ENCODE measurements around the gene FMN1.

FMN1 gene

DNA sequence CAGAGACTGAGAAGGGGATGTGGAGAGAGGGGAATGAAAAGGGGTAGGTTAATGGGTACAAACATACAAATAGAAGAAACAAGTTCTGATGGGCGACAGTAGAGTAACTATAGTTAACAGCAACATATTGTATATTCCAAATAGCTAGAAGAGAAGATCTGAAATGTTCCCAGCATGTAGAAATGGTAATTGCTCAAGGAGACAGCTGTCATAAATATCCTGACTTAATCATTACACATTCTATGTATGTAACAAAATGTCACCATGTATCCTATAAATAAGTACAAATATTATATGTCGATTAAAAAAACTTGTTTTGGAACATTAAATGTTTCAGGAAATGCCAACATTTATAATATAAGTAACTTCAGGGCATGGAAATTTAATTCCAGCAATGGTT is 23.3 kb downstream of the FMN1 start:
- Histone ChIP-seq H3K27me3 (ENCODE audit: control insufficient read depth, insufficient read depth, low read length) (no peaks in the 10 kb centered on the region), H3K9me3 (ENCODE audit: control insufficient read depth, insufficient read depth, low read length) (no peaks in the 10 kb centered on the region), H3K4me1 (ENCODE audit: control insufficient read depth, insufficient read depth, low read length) (no peaks in the 10 kb centered on the region), H3K4me3 (ENCODE audit: low read depth, low read length) (no peak overlapping the region), H3K27ac (ENCODE audit: low read depth, low read length) (no peak overlapping the region), H3K9ac (ENCODE audit: low read depth, low read length) (no peak overlapping the region), H3K36me3 (ENCODE audit: control insufficient read depth, insufficient read depth, low read length) (no peaks in the 10 kb centered on the region)

GRCh38 chr15:33169625-33170024 is 24.9 kb downstream of the FMN1 start:
- H3K9ac ChIP-seq (ENCODE audit: low read depth, low read length) = no peak overlapping the region
- no peaks in the 10 kb centered on the region for H3K4me1 ChIP-seq (ENCODE audit: control insufficient read depth, insufficient read depth, low read length)
- no peaks in the 10 kb centered on the region for H3K36me3 ChIP-seq (ENCODE audit: control insufficient read depth, insufficient read depth, low read length)
- H3K27me3 ChIP-seq (ENCODE audit: control insufficient read depth, insufficient read depth, low read length) = no peaks in the 10 kb centered on the region
- no peak overlapping the region for H3K4me3 ChIP-seq (ENCODE audit: low read depth, low read length)
- no peaks in the 10 kb centered on the region for H3K9me3 ChIP-seq (ENCODE audit: control insufficient read depth, insufficient read depth, low read length)
- H3K27ac ChIP-seq (ENCODE audit: low read depth, low read length) = no peak overlapping the region

- Histone ChIP-seq H3K9ac (ENCODE audit: low read depth, low read length) (no peak overlapping the region), H3K4me3 (ENCODE audit: low read depth, low read length) (no peak overlapping the region), H3K4me1 (ENCODE audit: control insufficient read depth, insufficient read depth, low read length) (no peaks in the 10 kb centered on the region), H3K27me3 (ENCODE audit: control insufficient read depth, insufficient read depth, low read length) (no peaks in the 10 kb centered on the region), H3K27ac (ENCODE audit: low read depth, low read length) (no peak overlapping the region), H3K9me3 (ENCODE audit: control insufficient read depth, insufficient read depth, low read length) (no peaks in the 10 kb centered on the region), H3K36me3 (ENCODE audit: control insufficient read depth, insufficient read depth, low read length) (no peaks in the 10 kb centered on the region)
Measured at GRCh38 chr15:33168444-33168843, 26.1 kb downstream of the FMN1 start.

DNA sequence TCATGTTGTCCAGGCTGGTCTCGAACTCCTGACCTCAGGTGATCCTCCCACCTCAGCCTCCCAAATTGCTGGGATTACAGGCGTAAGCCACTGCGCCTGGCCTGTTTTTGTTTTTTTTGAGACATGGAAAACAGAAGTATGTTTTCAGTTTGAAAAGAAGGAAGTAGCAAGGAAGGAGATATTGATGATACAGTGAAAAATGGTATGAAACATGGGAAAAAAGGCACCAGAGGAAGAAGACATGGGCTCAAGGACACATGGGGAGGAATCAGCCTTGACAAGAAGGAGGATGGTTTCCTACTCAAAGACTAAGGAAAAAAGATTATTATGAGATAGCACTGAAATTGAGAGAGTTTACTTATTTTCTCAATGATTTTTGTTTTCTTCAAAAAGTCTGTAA is 30.7 kb downstream of the FMN1 start:
- H3K27me3 ChIP-seq (ENCODE audit: control insufficient read depth, insufficient read depth, low read length) = no peaks in the 10 kb centered on the region
- H3K27ac ChIP-seq (ENCODE audit: low read depth, low read length) = no peak overlapping the region
- H3K36me3 ChIP-seq (ENCODE audit: control insufficient read depth, insufficient read depth, low read length) = no peaks in the 10 kb centered on the region
- no peaks in the 10 kb centered on the region for H3K4me1 ChIP-seq (ENCODE audit: control insufficient read depth, insufficient read depth, low read length)
- no peak overlapping the region for H3K9ac ChIP-seq (ENCODE audit: low read depth, low read length)
- no peaks in the 10 kb centered on the region for H3K9me3 ChIP-seq (ENCODE audit: control insufficient read depth, insufficient read depth, low read length)
- no peak overlapping the region for H3K4me3 ChIP-seq (ENCODE audit: low read depth, low read length)

DNA sequence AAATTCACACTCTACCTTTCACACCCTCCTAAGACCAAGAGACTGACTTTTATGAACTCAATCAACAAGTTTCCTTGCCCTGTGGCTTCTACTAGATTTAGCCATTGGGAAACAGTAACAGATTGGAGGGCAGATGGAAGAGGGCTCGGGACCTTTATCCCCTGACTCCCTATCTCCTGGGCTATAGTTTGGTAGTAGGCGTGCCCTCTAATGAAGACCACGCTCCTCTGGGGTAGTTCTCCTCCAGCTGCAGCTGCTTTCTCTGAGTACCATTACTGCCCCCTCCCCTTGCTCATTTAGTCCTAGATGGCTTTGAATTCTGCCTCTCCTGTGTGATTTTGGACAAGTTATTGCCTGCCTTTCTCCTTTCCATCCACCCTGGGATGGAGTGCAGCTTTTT is 33.3 kb downstream of the FMN1 start:
- H3K9me3 ChIP-seq (ENCODE audit: control insufficient read depth, insufficient read depth, low read length) = no peaks in the 10 kb centered on the region
- no peaks in the 10 kb centered on the region for H3K4me1 ChIP-seq (ENCODE audit: control insufficient read depth, insufficient read depth, low read length)
- H3K9ac ChIP-seq (ENCODE audit: low read depth, low read length) = no peak overlapping the region
- H3K27ac ChIP-seq (ENCODE audit: low read depth, low read length) = no peak overlapping the region
- H3K4me3 ChIP-seq (ENCODE audit: low read depth, low read length) = no peak overlapping the region
- H3K27me3 ChIP-seq (ENCODE audit: control insufficient read depth, insufficient read depth, low read length) = no peaks in the 10 kb centered on the region
- no peaks in the 10 kb centered on the region for H3K36me3 ChIP-seq (ENCODE audit: control insufficient read depth, insufficient read depth, low read length)

DNA sequence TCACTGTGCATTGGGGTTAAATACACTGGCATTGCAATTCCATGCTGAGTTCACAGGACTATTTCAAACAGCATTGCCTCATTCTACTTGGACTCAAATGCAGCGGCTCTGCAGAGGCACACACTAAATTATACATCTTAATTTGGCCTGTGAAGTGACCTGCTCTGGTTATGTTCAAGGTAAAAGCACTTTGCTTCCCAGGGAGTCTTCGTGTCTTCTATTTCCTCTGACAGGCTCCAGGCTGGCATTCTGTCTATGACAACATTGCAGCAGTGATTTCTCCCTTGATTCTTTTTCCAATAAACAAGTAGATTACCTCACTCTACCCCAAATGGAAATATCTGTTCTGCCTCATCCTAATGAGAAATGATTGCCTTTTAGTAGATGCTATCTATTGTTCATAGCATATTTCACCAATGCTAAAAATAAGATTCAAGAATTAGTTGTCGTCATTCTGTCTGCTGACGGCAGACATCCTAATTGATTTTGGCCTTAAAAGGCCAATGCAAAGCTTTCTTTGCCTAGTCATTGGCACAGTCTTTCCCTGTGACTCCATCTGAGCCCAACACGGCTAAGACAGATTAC is 33.8 kb downstream of the FMN1 start:
- Histone ChIP-seq H3K27me3 (ENCODE audit: control insufficient read depth, insufficient read depth, low read length) (no peaks in the 10 kb centered on the region), H3K9ac (ENCODE audit: low read depth, low read length) (no peak overlapping the region), H3K4me1 (ENCODE audit: control insufficient read depth, insufficient read depth, low read length) (no peaks in the 10 kb centered on the region), H3K27ac (ENCODE audit: low read depth, low read length) (no peak overlapping the region), H3K36me3 (ENCODE audit: control insufficient read depth, insufficient read depth, low read length) (no peaks in the 10 kb centered on the region), H3K9me3 (ENCODE audit: control insufficient read depth, insufficient read depth, low read length) (no peaks in the 10 kb centered on the region), H3K4me3 (ENCODE audit: low read depth, low read length) (no peak overlapping the region)

DNA sequence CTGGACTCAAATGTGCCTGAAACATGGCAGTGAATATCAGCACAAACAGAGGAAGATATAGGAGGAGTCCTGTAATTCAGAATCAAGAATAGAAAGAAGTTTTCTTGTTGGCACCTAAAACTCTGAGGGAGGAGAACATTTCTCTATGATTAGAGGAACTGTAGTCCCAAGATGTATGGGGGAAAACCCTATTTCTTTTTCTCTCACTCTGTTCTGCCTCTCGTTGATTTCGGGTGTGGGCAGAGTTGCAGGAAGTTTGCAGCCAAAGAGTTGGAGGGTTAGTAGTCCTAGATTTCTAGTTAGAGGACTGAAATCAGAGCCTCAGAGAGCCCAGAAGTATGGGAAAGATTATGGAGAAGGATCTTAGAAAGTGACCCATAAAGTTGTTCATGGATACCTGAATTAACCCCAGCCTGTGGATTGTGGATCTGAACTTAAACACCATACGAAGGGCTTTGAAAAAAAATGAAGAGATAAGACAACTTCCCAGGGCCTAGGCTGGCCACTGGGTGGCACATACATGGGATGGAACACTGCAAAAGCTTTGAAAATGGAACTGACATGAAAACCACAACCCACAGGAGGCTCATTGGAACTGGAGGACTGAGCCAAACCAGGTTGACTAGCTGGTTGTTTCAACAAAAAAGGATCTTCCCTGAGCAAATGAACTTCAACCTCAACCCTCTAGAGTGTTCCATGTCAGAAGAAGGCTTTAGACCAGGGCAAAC is 34.6 kb downstream of the FMN1 start:
- Histone ChIP-seq H3K36me3 (ENCODE audit: control insufficient read depth, insufficient read depth, low read length) (no peaks in the 10 kb centered on the region), H3K9ac (ENCODE audit: low read depth, low read length) (no peak overlapping the region), H3K27me3 (ENCODE audit: control insufficient read depth, insufficient read depth, low read length) (no peaks in the 10 kb centered on the region), H3K4me1 (ENCODE audit: control insufficient read depth, insufficient read depth, low read length) (no peaks in the 10 kb centered on the region), H3K9me3 (ENCODE audit: control insufficient read depth, insufficient read depth, low read length) (no peaks in the 10 kb centered on the region), H3K27ac (ENCODE audit: low read depth, low read length) (no peak overlapping the region), H3K4me3 (ENCODE audit: low read depth, low read length) (no peak overlapping the region)

DNA sequence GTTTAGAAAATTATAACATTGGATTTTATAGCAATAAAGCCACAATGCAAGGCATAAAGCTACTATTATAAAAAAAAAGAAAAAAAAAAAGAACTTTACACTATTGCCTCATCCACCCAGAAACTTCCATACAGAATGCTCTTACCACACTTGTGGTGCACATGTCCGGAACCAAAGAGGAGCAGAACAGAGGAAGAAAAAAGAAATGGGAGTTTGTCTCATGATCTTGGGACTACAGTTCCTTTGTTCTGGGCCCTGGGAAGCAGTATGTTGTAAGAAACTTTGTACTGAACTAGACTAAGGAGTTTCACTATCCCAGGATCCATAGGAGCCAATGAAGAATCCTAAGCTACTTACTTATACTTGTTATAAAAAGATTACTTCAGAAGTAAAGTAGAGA is 36.1 kb downstream of the FMN1 start:
- Histone ChIP-seq H3K27me3 (ENCODE audit: control insufficient read depth, insufficient read depth, low read length) (no peaks in the 10 kb centered on the region), H3K9me3 (ENCODE audit: control insufficient read depth, insufficient read depth, low read length) (no peaks in the 10 kb centered on the region), H3K36me3 (ENCODE audit: control insufficient read depth, insufficient read depth, low read length) (no peaks in the 10 kb centered on the region), H3K4me1 (ENCODE audit: control insufficient read depth, insufficient read depth, low read length) (no peaks in the 10 kb centered on the region), H3K4me3 (ENCODE audit: low read depth, low read length) (no peak overlapping the region), H3K9ac (ENCODE audit: low read depth, low read length) (no peak overlapping the region), H3K27ac (ENCODE audit: low read depth, low read length) (no peak overlapping the region)

DNA sequence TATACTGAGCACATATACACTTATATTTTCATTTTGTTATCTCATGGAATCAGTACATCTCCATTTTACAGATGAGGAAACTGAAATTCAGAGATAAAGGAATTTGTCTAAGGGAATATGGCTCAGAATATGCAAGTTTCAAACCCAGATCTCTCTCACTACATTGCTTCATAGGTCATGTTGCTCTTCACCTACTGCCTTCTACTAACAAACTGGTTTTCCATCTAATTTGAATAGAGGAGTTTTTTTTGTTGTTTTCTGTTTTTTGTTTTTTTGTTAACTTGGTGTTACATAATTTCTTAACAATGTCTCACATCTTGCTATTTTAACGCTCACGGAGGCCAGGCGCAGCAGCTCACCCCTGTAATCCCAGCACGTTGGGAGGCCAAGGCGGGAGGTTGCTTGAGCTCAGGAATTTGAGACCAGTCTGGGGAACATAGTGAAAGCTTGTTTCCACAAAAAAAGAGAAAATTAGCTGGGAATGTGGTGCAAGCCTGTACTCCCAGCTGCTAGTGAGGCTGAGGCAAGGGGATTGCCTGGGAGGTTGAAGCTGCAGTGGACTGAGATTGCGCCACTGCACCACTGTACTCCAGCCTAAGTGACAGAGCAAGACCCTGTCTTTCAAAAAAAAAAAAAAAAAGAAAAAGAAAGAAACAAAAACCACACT is 37.0 kb downstream of the FMN1 start:
- Histone ChIP-seq H3K27ac (ENCODE audit: low read depth, low read length) (no peak overlapping the region), H3K27me3 (ENCODE audit: control insufficient read depth, insufficient read depth, low read length) (no peaks in the 10 kb centered on the region), H3K4me3 (ENCODE audit: low read depth, low read length) (no peak overlapping the region), H3K9ac (ENCODE audit: low read depth, low read length) (no peak overlapping the region), H3K36me3 (ENCODE audit: control insufficient read depth, insufficient read depth, low read length) (no peaks in the 10 kb centered on the region), H3K9me3 (ENCODE audit: control insufficient read depth, insufficient read depth, low read length) (no peaks in the 10 kb centered on the region), H3K4me1 (ENCODE audit: control insufficient read depth, insufficient read depth, low read length) (no peaks in the 10 kb centered on the region; the same call in 1 of the 2 replicates)

- peaks cover 3% of the 10 kb centered on the region for H3K4me1 ChIP-seq (ENCODE audit: control insufficient read depth, insufficient read depth, low read length)
- no peaks in the 10 kb centered on the region for H3K9me3 ChIP-seq (ENCODE audit: control insufficient read depth, insufficient read depth, low read length)
- H3K27me3 ChIP-seq (ENCODE audit: control insufficient read depth, insufficient read depth, low read length) = no peaks in the 10 kb centered on the region
- no peaks in the 10 kb centered on the region for H3K36me3 ChIP-seq (ENCODE audit: control insufficient read depth, insufficient read depth, low read length)
- no peak overlapping the region for H3K27ac ChIP-seq (ENCODE audit: low read depth, low read length)
- no peak overlapping the region for H3K9ac ChIP-seq (ENCODE audit: low read depth, low read length)
- H3K4me3 ChIP-seq (ENCODE audit: low read depth, low read length) = no peak overlapping the region
Measured at GRCh38 chr15:33155691-33156420, 38.7 kb downstream of the FMN1 start.

All from HUES48 (cell line).